ENCODE data around the gene OR2M5. TPM values are rescaled to one million over a fixed set of nuclear protein-coding genes. Genes with fewer than 3 reads are reported as not detected.

OR2M5 gene
- not detected for total RNA-seq
- polyA plus RNA-seq, result not detected

- TF ChIP-seq CTCF (IDR thresholded peaks at IDR 0.05), result no peak
- Histone ChIP-seq H3K36me3 (no peaks in the 10 kb centered on the region), H3K4me1 (no peaks in the 10 kb centered on the region), H3K27me3 (no peaks in the 10 kb centered on the region), H3K9me3 (no peaks in the 10 kb centered on the region), H3K4me3 (no peak within 1 kb of the TSS), H3K27ac (no peak within 1 kb of the TSS)
- no peak for FAIRE-seq
- DNase-seq, result no peak
- WGBS, 2 donors, result 51 to 67% methylated on average over 3 of the region's 3 CpGs
- no peak for ATAC-seq
- intact Hi-C loops (cut with DNase I), result no loop called here
These were observed at the start of gene OR2M5 for GRCh38 chr1:248144513-248145198. OR2M5 (plus strand) TSS chr1:248145148; CDS start chr1:248145148, 0 bp downstream.

GRCh38 chr1:248098529-248098928 is 46.4 kb upstream of the OR2M5 start:
- intact Hi-C loops (cut with DNase I), result no loop called here
- no peak for FAIRE-seq

GRCh38 chr1:248102847-248103246 is 42.1 kb upstream of the OR2M5 start:
- H3K9me3 ChIP-seq, result no peaks in the 10 kb centered on the region
- no peaks in the 10 kb centered on the region for H3K27me3 ChIP-seq
- H3K4me3 ChIP-seq, result no peak overlapping the region
- intact Hi-C loops (cut with DNase I), result no loop called here
- TF ChIP-seq CTCF (IDR thresholded peaks at IDR 0.05), result no peak
- peak; percentile 99 for FAIRE-seq
- ATAC-seq, result no peak
- no peaks in the 10 kb centered on the region for H3K36me3 ChIP-seq
- H3K27ac ChIP-seq, result no peak overlapping the region
- H3K4me1 ChIP-seq, result no peaks in the 10 kb centered on the region
- no peak for DNase-seq

More at GRCh38 chr1:248098529-248098928, 46.4 kb upstream of the OR2M5 start:
- no peak for DNase-seq
- no peaks in the 10 kb centered on the region for H3K4me1 ChIP-seq
- no peak overlapping the region for H3K27ac ChIP-seq
- no peaks in the 10 kb centered on the region for H3K36me3 ChIP-seq
- no peak for ATAC-seq
- no peaks in the 10 kb centered on the region for H3K27me3 ChIP-seq
- H3K4me3 ChIP-seq, result no peak overlapping the region
- H3K9me3 ChIP-seq, result no peaks in the 10 kb centered on the region
- WGBS, 2 donors, result 44 to 50% methylated on average over 1 of the region's 1 CpG
- TF ChIP-seq CTCF (IDR thresholded peaks at IDR 0.05), result no peak

- Histone ChIP-seq H3K4me3 (no peak overlapping the region), H3K9me3 (no peaks in the 10 kb centered on the region), H3K27me3 (no peaks in the 10 kb centered on the region), H3K4me1 (no peaks in the 10 kb centered on the region), H3K27ac (no peak overlapping the region), H3K36me3 (no peaks in the 10 kb centered on the region)
- no peak for ATAC-seq
- 43 to 64% methylated on average over 5 of the region's 5 CpGs for WGBS, 2 donors
- DNase-seq, result no peak
- no peak for TF ChIP-seq CTCF (IDR thresholded peaks at IDR 0.05)
- intact Hi-C loops (cut with DNase I), result no loop called here
- FAIRE-seq, result no peak
These were observed 33.8 kb upstream of the OR2M5 start for GRCh38 chr1:248111157-248111556.

- 54 to 68% methylated on average over 7 of the region's 7 CpGs for WGBS, 2 donors
These were observed 30.1 kb upstream of the OR2M5 start for GRCh38 chr1:248114890-248115289.

More at GRCh38 chr1:248114890-248115289, 30.1 kb upstream of the OR2M5 start:
- no peak overlapping the region for H3K27ac ChIP-seq
- no peak for TF ChIP-seq CTCF (IDR thresholded peaks at IDR 0.05)
- H3K36me3 ChIP-seq, result no peaks in the 10 kb centered on the region
- no peak overlapping the region for H3K4me3 ChIP-seq
- H3K4me1 ChIP-seq, result no peaks in the 10 kb centered on the region
- no peak for ATAC-seq
- no peaks in the 10 kb centered on the region for H3K27me3 ChIP-seq
- H3K9me3 ChIP-seq, result no peaks in the 10 kb centered on the region
- DNase-seq, result no peak
- no peak for FAIRE-seq
- intact Hi-C loops (cut with DNase I), result no loop called here
